ENCODE data around the gene FOXO3B. TPM values are rescaled to one million over a fixed set of nuclear protein-coding genes. Genes with fewer than 3 reads are reported as not detected.
"Not testable (repeated sequence)": the region's sequence is repeated elsewhere in the genome, so short reads cannot be mapped to it uniquely, and the experiment has no call there.

FOXO3B gene
- total RNA-seq, 4 donors from 2014 or later = 4.6 to 13.4 (median 7.4) TPM

GRCh38 chr17:18634550-18635263 lies 47.4 kb downstream of the FOXO3B start:
- H3K36me3 ChIP-seq; H3K9me3 ChIP-seq; DNase-seq (ENCODE audit: low spot score in 2 of 2); H3K4me1 ChIP-seq; H3K27ac ChIP-seq: not testable (repeated sequence)
- Histone ChIP-seq H3K27me3 (peaks cover 41% of the 10 kb centered on the region), H3K4me3 (peak overlapping the region; percentile 23)
- WGBS = 9% methylated on average over 15 of the region's 56 CpGs

Other genes starting within 250 kb of the FOXO3B start
- gene LGALS9C, start 205.5 kb downstream of the FOXO3B start, total RNA-seq = under 1 TPM in 1 of 4 donors, not detected in 3; 0.25 TPM
- gene TBC1D28, start 37.9 kb downstream of the FOXO3B start, total RNA-seq = not detected
- not detected for gene FBXW10, start 61.7 kb upstream of the FOXO3B start, total RNA-seq
- 10 to 100 TPM; 21.9 to 35.1 (median 31.1) TPM for gene TVP23B, start 98.9 kb upstream of the FOXO3B start, total RNA-seq
- 10 to 100 TPM; 14.9 to 29.0 (median 22.9) TPM for gene PRPSAP2, start 175.8 kb upstream of the FOXO3B start, total RNA-seq